Vein endothelial cell (primary cell): ENCODE data around the gene PCDHB13. TPM values are rescaled to one million over a fixed set of nuclear protein-coding genes. Genes with fewer than 3 reads are reported as not detected.

Experiments
- total RNA-seq: library from RNA; depleted of rRNA; stranded (reverse); fragments of >200 nt; gene quantifications from 2 replicates; pipeline ENCODE4 v1.2.3, GENCODE V29; 2012

PCDHB13 gene
- 1.3 and 2.6 TPM in 2 replicates for total RNA-seq

DNA sequence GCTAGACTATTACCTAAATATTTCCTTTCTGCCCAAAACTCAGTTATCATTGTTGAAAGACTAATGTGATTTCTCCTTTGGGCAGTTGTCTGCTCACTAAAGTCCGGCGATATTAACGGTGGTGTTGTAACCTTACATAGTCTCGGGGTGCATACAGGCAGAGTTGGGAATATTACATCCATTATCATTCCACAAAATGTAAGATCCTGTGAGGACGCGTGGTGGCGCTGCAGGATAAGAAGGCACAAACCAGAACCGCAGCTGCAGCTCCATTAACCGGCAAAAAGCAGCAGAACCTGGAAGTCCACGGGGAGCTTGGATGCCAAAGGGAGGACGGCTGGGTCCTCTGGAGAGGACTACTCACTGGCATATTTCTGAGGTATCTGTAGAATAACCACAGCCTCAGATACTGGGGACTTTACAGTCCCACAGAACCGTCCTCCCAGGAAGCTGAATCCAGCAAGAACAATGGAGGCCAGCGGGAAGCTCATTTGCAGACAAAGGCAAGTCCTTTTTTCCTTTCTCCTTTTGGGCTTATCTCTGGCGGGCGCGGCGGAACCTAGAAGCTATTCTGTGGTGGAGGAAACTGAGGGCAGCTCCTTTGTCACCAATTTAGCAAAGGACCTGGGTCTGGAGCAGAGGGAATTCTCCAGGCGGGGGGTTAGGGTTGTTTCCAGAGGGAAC, at the start of gene PCDHB13:
Gene PCDHB13, plus strand, starts transcription at position 264 of the 684 bp plus-strand sequence. Its CDS starts 205 bp downstream, at position 469.

DNA sequence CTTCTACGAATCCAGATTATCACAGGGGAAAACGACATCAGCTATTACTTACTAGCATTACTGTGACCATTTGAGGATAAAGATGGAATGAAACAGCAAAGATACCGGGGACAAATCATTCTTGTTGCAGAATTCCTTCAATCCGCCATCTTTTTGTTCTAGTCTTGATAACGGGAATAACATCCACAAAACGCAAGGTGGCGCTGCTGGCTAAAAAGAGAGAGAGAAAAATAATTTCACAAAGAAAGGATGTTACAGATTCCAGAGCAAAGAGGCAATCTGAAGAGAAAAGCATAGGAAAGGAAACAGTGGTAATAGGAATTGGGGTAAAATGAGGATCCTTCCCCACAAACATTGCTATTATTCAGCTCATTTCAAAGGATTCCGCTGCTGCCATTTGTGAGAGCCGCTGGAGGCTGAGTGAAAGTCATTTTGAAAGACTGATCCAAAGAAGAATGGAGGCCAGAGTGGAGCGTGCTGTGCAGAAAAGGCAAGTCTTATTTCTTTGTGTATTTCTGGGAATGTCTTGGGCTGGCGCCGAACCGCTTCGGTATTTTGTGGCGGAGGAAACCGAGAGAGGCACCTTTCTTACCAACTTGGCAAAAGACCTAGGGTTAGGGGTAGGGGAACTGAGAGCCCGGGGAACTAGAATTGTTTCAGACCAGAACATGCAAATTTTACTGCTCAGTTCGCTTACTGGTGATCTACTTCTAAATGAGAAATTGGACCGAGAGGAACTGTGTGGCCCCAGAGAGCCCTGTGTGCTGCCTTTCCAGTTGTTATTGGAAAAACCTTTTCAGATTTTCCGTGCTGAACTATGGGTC, 41.1 kb upstream of the PCDHB13 start, which contains the start of gene PCDHB7:
Gene PCDHB7, plus strand, starts transcription at position 264 of the 824 bp plus-strand sequence. Its CDS starts 192 bp downstream, at position 456.

DNA sequence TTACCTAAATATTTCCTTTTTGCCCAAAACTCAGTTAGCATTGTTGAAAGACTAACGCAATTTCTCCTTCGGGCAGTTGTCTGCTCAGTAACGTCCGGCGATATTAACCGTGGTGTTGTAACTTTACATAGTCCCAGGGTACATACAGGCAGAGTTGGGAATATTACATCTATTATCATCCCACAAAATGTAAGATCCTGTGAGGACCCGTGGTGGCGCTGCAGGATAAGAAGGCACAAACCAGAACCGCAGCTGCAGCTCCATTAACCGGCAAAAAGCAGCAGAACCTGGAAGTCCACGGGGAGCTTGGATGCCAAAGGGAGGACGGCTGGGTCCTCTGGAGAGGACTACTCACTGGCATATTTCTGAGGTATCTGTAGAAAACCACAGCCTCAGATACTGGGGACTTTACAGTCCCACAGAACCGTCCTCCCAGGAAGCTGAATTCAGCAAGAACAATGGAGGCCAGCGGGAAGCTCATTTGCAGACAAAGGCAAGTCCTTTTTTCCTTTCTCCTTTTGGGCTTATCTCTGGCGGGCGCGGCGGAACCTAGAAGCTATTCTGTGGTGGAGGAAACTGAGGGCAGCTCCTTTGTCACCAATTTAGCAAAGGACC, 36.0 kb upstream of the PCDHB13 start, which contains the start of gene PCDHB8:
Gene PCDHB8, plus strand, starts transcription at position 214 of the 615 bp plus-strand sequence. Its CDS starts 245 bp downstream, at position 459.

DNA sequence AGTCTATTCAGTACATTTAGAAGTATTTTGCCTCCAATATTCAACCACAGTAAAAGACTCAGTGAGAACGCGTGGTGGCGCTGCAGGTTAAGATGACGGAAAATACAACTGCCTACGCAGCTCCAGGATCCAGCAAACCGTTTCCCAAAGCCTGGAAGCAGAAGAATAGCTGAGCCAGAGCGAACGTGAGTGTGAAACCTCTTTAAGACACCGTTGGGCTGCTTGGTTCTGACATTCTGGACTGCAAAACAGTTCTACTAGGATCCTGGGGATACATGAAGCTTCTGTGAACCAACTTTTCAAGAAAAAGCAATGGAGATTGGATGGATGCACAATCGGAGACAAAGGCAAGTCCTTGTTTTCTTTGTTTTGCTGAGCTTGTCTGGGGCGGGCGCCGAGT, 31.5 kb upstream of the PCDHB13 start, which contains the start of gene PCDHB16:
Gene PCDHB16, plus strand, starts transcription at position 140 of the 400 bp plus-strand sequence. Its CDS starts 173 bp downstream, at position 313.

DNA sequence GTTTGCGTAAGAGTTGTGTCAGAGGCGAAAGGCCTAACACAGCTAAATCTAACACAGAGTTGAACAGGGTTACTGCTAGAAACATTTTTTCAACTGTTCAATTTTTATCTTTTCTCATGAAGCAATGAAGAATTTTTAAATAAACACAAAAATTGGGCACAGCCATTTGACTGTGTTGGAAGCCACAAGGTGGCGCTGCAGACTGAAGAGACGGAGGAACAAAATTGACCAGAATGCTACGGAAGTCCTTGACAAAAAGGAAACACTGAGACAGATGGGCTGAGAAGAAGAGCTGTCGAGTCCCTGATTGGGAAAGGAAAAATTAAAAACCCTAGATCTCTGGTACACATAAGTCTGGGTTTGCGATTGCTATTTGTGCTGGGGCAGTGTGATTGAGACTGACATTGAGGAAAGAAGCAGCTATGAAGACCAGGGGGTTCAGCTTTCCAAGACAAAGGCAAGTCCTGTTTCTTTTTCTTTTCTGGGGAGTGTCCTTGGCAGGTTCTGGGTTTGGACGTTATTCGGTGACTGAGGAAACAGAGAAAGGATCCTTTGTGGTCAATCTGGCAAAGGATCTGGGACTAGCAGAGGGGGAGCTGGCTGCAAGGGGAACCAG, 26.7 kb upstream of the PCDHB13 start, which contains the start of gene PCDHB9:
Gene PCDHB9, plus strand, starts transcription at position 265 of the 616 bp plus-strand sequence. Its CDS starts 158 bp downstream, at position 423.

DNA sequence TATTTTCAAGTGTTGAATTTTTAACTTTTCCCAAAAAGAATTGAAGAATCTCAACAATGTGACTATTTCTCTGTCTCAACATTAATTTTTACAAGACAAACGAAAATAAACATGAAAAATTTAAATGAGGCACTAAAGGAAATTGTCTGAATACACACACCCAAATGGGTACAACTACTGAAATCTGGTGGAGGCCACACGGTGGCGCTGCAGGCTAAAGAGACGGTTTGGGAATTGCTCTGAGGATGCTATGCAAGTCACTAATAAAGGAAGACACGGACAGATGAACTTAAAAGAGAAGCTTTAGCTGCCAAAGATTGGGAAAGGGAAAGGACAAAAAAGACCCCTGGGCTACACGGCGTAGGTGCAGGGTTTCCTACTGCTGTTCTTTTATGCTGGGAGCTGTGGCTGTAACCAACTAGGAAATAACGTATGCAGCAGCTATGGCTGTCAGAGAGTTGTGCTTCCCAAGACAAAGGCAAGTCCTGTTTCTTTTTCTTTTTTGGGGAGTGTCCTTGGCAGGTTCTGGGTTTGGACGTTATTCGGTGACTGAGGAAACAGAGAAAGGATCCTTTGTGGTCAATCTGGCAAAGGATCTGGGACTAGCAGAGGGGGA, 21.5 kb upstream of the PCDHB13 start, which contains the start of gene PCDHB10:
Gene PCDHB10, plus strand, starts transcription at position 244 of the 616 bp plus-strand sequence. Its CDS starts 200 bp downstream, at position 444.

DNA sequence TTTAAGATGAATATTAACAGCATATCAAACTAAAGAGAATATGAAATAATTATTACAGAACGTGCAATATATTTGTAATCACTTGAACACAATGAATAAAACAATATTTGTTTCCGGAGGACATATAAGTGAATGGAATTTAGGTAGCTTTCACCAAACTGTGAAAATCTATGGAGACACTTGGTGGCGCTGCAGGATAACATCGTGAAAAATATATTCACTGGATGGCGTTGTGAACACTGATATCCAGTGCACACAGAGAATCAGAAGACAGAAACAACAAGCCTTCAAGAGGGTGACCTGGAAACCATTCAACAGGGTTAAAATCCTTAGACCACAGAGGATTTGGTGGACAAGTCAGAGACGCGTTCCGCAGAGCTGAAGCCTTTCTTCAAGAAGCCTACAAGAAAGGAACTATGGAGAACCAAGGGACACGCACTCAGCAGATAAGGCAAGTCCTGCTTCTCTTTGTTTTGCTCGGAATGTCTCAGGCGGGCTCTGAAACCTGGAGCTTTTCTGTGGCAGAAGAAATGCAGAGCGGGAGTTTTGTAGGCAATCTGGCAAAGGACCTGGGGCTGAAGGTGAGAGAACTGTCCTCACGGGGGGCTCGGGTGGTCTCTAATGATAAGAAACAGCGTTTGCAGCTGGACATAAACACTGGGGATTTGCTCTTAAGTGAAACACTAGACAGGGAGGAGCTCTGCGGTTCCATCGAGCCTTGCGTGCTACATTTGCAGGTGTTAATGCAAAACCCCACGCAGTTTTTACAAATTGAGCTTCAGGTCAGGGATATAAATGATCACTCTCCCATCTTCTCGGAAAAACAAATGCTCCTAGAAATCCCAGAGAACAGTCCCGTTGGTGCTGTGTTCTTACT, 14.1 kb upstream of the PCDHB13 start, which contains the start of gene PCDHB11:
Gene PCDHB11, plus strand, starts transcription at position 269 of the 877 bp plus-strand sequence. Its CDS starts 148 bp downstream, at position 417.

DNA sequence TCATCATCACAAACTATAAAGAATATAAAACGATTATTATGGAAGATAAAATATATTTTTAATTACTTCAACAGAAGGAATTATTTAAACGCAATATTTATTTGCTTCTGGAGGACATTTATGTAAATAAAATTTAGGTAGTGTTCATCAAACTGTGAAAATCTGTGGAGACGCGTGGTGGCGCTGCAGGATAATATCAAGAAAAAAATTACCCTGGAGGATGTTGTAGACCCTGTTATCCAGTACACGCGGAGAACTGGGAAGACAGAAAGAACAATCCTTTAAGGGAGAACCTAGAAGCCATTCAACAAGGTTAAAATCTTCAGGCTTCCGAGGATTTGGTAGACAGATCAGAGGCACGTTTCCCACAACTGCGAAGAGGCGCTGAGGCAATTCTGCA, 5.2 kb upstream of the PCDHB13 start, which contains the start of gene PCDHB12:
Gene PCDHB12, plus strand, starts transcription at position 242 of the 400 bp plus-strand sequence. CDS start 189 bp downstream, outside the sequence.

DNA sequence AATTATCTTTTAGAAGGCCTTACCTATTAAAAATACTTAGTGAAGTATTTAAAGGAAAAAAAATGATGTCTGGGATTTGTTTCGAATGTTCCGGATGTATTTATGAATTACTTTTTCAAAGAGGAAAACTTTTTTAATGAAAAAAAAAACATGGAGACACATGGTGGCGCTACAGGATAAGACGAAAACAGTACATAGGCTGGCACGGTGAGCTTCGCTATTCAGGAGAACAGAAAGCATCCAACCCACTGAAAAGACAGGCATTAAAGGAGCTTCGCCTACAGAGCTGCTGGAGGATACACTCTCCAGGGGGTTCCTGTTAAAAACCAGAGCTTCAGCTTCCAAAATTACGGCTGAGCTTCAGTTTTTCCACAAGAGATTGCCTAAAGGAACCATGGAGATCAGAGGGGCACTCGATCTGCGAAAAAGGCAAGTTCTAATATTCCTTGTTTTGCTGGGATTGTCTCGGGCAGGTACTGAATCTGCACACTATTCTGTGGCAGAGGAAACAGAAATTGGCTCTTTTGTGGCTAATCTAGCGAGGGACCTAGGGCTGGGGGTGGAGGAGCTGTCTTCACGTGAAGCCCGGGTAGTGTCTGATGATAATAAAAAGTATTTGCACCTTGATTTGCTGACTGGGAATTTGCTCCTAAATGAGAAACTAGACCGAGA, 9.5 kb downstream of the PCDHB13 start, which contains the start of gene PCDHB14:
Gene PCDHB14, plus strand, starts transcription at position 232 of the 672 bp plus-strand sequence. Its CDS starts 163 bp downstream, at position 395.

DNA sequence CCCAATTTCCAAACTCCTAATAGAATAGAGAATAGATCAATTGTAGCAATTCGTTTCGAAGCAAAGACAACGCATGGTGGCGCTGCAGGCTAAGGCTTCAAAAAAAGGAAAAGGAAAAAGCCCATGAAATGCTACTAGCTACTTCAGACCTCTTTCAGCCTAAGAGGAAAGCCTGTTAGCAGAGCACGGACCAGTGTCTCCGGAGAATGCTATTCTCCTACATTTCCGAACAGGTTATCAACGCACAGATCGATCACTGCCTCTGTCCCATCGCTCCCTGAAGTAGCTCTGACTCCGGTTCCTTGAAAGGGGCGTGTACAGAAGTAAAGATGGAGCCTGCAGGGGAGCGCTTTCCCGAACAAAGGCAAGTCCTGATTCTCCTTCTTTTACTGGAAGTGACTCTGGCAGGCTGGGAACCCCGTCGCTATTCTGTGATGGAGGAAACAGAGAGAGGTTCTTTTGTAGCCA, 31.6 kb downstream of the PCDHB13 start, which contains the start of gene PCDHB15:
Gene PCDHB15, plus strand, starts transcription at position 146 of the 468 bp plus-strand sequence. Its CDS starts 184 bp downstream, at position 330.

Other genes with a start within 250 kb of the PCDHB13 start
- 0.33 and 1.9 TPM in 2 replicates for gene PCDHAC2, start 247.4 kb upstream of the PCDHB13 start, total RNA-seq
- not detected in 2 replicates for gene PCDHB1, start 162.5 kb upstream of the PCDHB13 start, total RNA-seq
- gene PCDHB2, start 119.3 kb upstream of the PCDHB13 start, total RNA-seq: 1.6 and 2.0 TPM in 2 replicates
- 0.57 and 0.65 TPM in 2 replicates for gene PCDHB3, start 113.4 kb upstream of the PCDHB13 start, total RNA-seq
- 0.19 and 0.33 TPM in 2 replicates for gene PCDHB4, start 92.1 kb upstream of the PCDHB13 start, total RNA-seq
- 0.98 and 1.3 TPM in 2 replicates for gene PCDHB5, start 78.7 kb upstream of the PCDHB13 start, total RNA-seq
- gene PCDHB6, start 63.9 kb upstream of the PCDHB13 start, total RNA-seq: under 0.01 and 0.19 TPM in 2 replicates
- gene PCDHB7, start 41.3 kb upstream of the PCDHB13 start, total RNA-seq: 0.57 and 0.98 TPM in 2 replicates
- 0.29 and 1.3 TPM in 2 replicates for gene PCDHB8, start 36.1 kb upstream of the PCDHB13 start, total RNA-seq
- 0.65 and 0.86 TPM in 2 replicates for gene PCDHB16, start 31.5 kb upstream of the PCDHB13 start, total RNA-seq
- 0.38 and 0.65 TPM in 2 replicates for gene PCDHB9, start 26.8 kb upstream of the PCDHB13 start, total RNA-seq
- gene PCDHB10, start 21.6 kb upstream of the PCDHB13 start, total RNA-seq: 1.1 and 1.3 TPM in 2 replicates
- gene PCDHB11, start 14.3 kb upstream of the PCDHB13 start, total RNA-seq: 0.57 and 0.65 TPM in 2 replicates
- gene PCDHB12, start 5.2 kb upstream of the PCDHB13 start, total RNA-seq: 0.76 and 0.98 TPM in 2 replicates
- 0.98 and 1.2 TPM in 2 replicates for gene PCDHB14, start 9.4 kb downstream of the PCDHB13 start, total RNA-seq
- 0.98 and 1.1 TPM in 2 replicates for gene PCDHB15, start 31.5 kb downstream of the PCDHB13 start, total RNA-seq
- 0.48 TPM in 1 of 2 replicates, not detected in the other for gene SLC25A2, start 90.1 kb downstream of the PCDHB13 start, total RNA-seq
- gene TAF7, start 106.9 kb downstream of the PCDHB13 start, total RNA-seq: 46.4 and 51.5 TPM in 2 replicates
- gene PCDHGA1, start 116.6 kb downstream of the PCDHB13 start, total RNA-seq: 0.65 and 0.67 TPM in 2 replicates
- gene PCDHGA2, start 124.8 kb downstream of the PCDHB13 start, total RNA-seq: 1.6 and 2.9 TPM in 2 replicates
- gene PCDHGA3, start 129.9 kb downstream of the PCDHB13 start, total RNA-seq: 0.86 and 1.3 TPM in 2 replicates
- 0.96 and 2.3 TPM in 2 replicates for gene PCDHGB1, start 136.2 kb downstream of the PCDHB13 start, total RNA-seq
- gene PCDHGA4, start 141.1 kb downstream of the PCDHB13 start, total RNA-seq: 6.3 and 9.1 TPM in 2 replicates
- 3.2 and 4.6 TPM in 2 replicates for gene PCDHGB2, start 146.1 kb downstream of the PCDHB13 start, total RNA-seq
- gene PCDHGA5, start 150.2 kb downstream of the PCDHB13 start, total RNA-seq: 1.5 and 1.6 TPM in 2 replicates
- gene PCDHGB3, start 156.3 kb downstream of the PCDHB13 start, total RNA-seq: 6.5 and 8.8 TPM in 2 replicates
- 6.0 and 7.2 TPM in 2 replicates for gene PCDHGA6, start 160.0 kb downstream of the PCDHB13 start, total RNA-seq
- gene PCDHGA7, start 168.8 kb downstream of the PCDHB13 start, total RNA-seq: 3.0 and 4.6 TPM in 2 replicates
- 15.0 and 15.2 TPM in 2 replicates for gene PCDHGB4, start 173.8 kb downstream of the PCDHB13 start, total RNA-seq
- 2.0 and 2.9 TPM in 2 replicates for gene PCDHGA8, start 178.7 kb downstream of the PCDHB13 start, total RNA-seq
- gene PCDHGB5, start 184.0 kb downstream of the PCDHB13 start, total RNA-seq: 22.4 and 26.1 TPM in 2 replicates
- 5.6 and 6.1 TPM in 2 replicates for gene PCDHGA9, start 188.9 kb downstream of the PCDHB13 start, total RNA-seq
- gene PCDHGB6, start 194.1 kb downstream of the PCDHB13 start, total RNA-seq: 4.3 and 6.2 TPM in 2 replicates
- gene PCDHGA10, start 199.1 kb downstream of the PCDHB13 start, total RNA-seq: 8.8 and 9.6 TPM in 2 replicates
- gene PCDHGB7, start 203.8 kb downstream of the PCDHB13 start, total RNA-seq: 10.9 and 15.7 TPM in 2 replicates
- gene PCDHGA11, start 207.1 kb downstream of the PCDHB13 start, total RNA-seq: 11.4 and 12.4 TPM in 2 replicates
- gene PCDHGA12, start 216.6 kb downstream of the PCDHB13 start, total RNA-seq: 6.9 and 12.0 TPM in 2 replicates